ENCODE results near the gene OR10H1.
"Not testable (repeated sequence)": the region's sequence is repeated elsewhere in the genome, so short reads cannot be mapped to it uniquely, and the experiment has no call there.

OR10H1 gene
- 0 reads per million in 3 donors for total RNA-seq

- no peak for DNase-seq
- Histone ChIP-seq H3K4me1 (ENCODE audit: control insufficient read depth, insufficient read depth, low read length, poor library complexity, severe bottlenecking) (no peaks in the 10 kb centered on the region), H3K9me3 (ENCODE audit: control insufficient read depth, low read length) (no peaks in the 10 kb centered on the region), H3K4me3 (ENCODE audit: insufficient read depth, low read depth, low read length, poor library complexity, severe bottlenecking) (no peak within 1 kb of the TSS), H3K27me3 (replicated peaks; ENCODE audit: control insufficient read depth, insufficient read depth, low read length, poor library complexity, severe bottlenecking) (no peaks in the 10 kb centered on the region), H3K27ac (ENCODE audit: insufficient read depth, low read length, poor library complexity, severe bottlenecking) (no peak within 1 kb of the TSS), H3K36me3 (ENCODE audit: control insufficient read depth, insufficient read depth, low read length) (no peaks in the 10 kb centered on the region)
These were observed at the start of gene OR10H1 for GRCh38 chr19:15815306-15815705. OR10H1 (minus strand) TSS chr19:15815664; CDS start chr19:15808037, 7,627 bp downstream.

- Histone ChIP-seq H3K27me3 (replicated peaks; ENCODE audit: control insufficient read depth, insufficient read depth, low read length, poor library complexity, severe bottlenecking) (peaks cover 3% of the 10 kb centered on the region), H3K4me1 (ENCODE audit: control insufficient read depth, insufficient read depth, low read length, poor library complexity, severe bottlenecking) (no peaks in the 10 kb centered on the region), H3K9me3 (ENCODE audit: control insufficient read depth, low read length) (no peaks in the 10 kb centered on the region), H3K27ac (ENCODE audit: insufficient read depth, low read length, poor library complexity, severe bottlenecking) (no peak overlapping the region), H3K36me3 (ENCODE audit: control insufficient read depth, insufficient read depth, low read length) (no peaks in the 10 kb centered on the region), H3K4me3 (ENCODE audit: insufficient read depth, low read depth, low read length, poor library complexity, severe bottlenecking) (no peak overlapping the region)
- no peak for DNase-seq
These were observed 49.4 kb upstream of the OR10H1 start for GRCh38 chr19:15864824-15865223.

GRCh38 chr19:15863272-15863671 is 47.8 kb upstream of the OR10H1 start:
- no peaks in the 10 kb centered on the region for H3K4me1 ChIP-seq (ENCODE audit: control insufficient read depth, insufficient read depth, low read length, poor library complexity, severe bottlenecking)
- no peak overlapping the region for H3K27ac ChIP-seq (ENCODE audit: insufficient read depth, low read length, poor library complexity, severe bottlenecking)
- no peak overlapping the region for H3K4me3 ChIP-seq (ENCODE audit: insufficient read depth, low read depth, low read length, poor library complexity, severe bottlenecking)
- no peaks in the 10 kb centered on the region for H3K36me3 ChIP-seq (ENCODE audit: control insufficient read depth, insufficient read depth, low read length)
- H3K9me3 ChIP-seq (ENCODE audit: control insufficient read depth, low read length) = no peaks in the 10 kb centered on the region
- no peak for DNase-seq
- H3K27me3 ChIP-seq (replicated peaks; ENCODE audit: control insufficient read depth, insufficient read depth, low read length, poor library complexity, severe bottlenecking) = peaks cover 3% of the 10 kb centered on the region

- DNase-seq = no peak
- Histone ChIP-seq H3K27ac (ENCODE audit: insufficient read depth, low read length, poor library complexity, severe bottlenecking) (no peak overlapping the region), H3K4me3 (ENCODE audit: insufficient read depth, low read depth, low read length, poor library complexity, severe bottlenecking) (no peak overlapping the region), H3K27me3 (replicated peaks; ENCODE audit: control insufficient read depth, insufficient read depth, low read length, poor library complexity, severe bottlenecking) (peaks cover 3% of the 10 kb centered on the region), H3K9me3 (ENCODE audit: control insufficient read depth, low read length) (no peaks in the 10 kb centered on the region), H3K4me1 (ENCODE audit: control insufficient read depth, insufficient read depth, low read length, poor library complexity, severe bottlenecking) (no peaks in the 10 kb centered on the region), H3K36me3 (ENCODE audit: control insufficient read depth, insufficient read depth, low read length) (no peaks in the 10 kb centered on the region)
These were observed 47.0 kb upstream of the OR10H1 start for GRCh38 chr19:15862444-15862843.

- H3K36me3 ChIP-seq (ENCODE audit: control insufficient read depth, insufficient read depth, low read length) = no peaks in the 10 kb centered on the region
- peaks cover 3% of the 10 kb centered on the region for H3K27me3 ChIP-seq (replicated peaks; ENCODE audit: control insufficient read depth, insufficient read depth, low read length, poor library complexity, severe bottlenecking)
- no peak for DNase-seq
- no peak overlapping the region for H3K4me3 ChIP-seq (ENCODE audit: insufficient read depth, low read depth, low read length, poor library complexity, severe bottlenecking)
- no peaks in the 10 kb centered on the region for H3K4me1 ChIP-seq (ENCODE audit: control insufficient read depth, insufficient read depth, low read length, poor library complexity, severe bottlenecking)
- no peak overlapping the region for H3K27ac ChIP-seq (ENCODE audit: insufficient read depth, low read length, poor library complexity, severe bottlenecking)
- no peaks in the 10 kb centered on the region for H3K9me3 ChIP-seq (ENCODE audit: control insufficient read depth, low read length)
These were observed 45.1 kb upstream of the OR10H1 start for GRCh38 chr19:15860522-15860921.

GRCh38 chr19:15859187-15859586 is 43.7 kb upstream of the OR10H1 start:
- H3K4me3 ChIP-seq (ENCODE audit: insufficient read depth, low read depth, low read length, poor library complexity, severe bottlenecking) = no peak overlapping the region
- peaks cover 3% of the 10 kb centered on the region for H3K27me3 ChIP-seq (replicated peaks; ENCODE audit: control insufficient read depth, insufficient read depth, low read length, poor library complexity, severe bottlenecking)
- H3K27ac ChIP-seq (ENCODE audit: insufficient read depth, low read length, poor library complexity, severe bottlenecking) = no peak overlapping the region
- no peaks in the 10 kb centered on the region for H3K9me3 ChIP-seq (ENCODE audit: control insufficient read depth, low read length)
- H3K4me1 ChIP-seq (ENCODE audit: control insufficient read depth, insufficient read depth, low read length, poor library complexity, severe bottlenecking) = no peaks in the 10 kb centered on the region
- H3K36me3 ChIP-seq (ENCODE audit: control insufficient read depth, insufficient read depth, low read length) = no peaks in the 10 kb centered on the region
- DNase-seq = no peak

GRCh38 chr19:15850385-15850784 is 34.9 kb upstream of the OR10H1 start:
- H3K4me3 ChIP-seq (ENCODE audit: insufficient read depth, low read depth, low read length, poor library complexity, severe bottlenecking) = no peak overlapping the region
- H3K27ac ChIP-seq (ENCODE audit: insufficient read depth, low read length, poor library complexity, severe bottlenecking) = no peak overlapping the region
- DNase-seq = no peak
- no peaks in the 10 kb centered on the region for H3K27me3 ChIP-seq (replicated peaks; ENCODE audit: control insufficient read depth, insufficient read depth, low read length, poor library complexity, severe bottlenecking)
- H3K9me3 ChIP-seq (ENCODE audit: control insufficient read depth, low read length) = no peaks in the 10 kb centered on the region
- peaks cover 9% of the 10 kb centered on the region for H3K4me1 ChIP-seq (ENCODE audit: control insufficient read depth, insufficient read depth, low read length, poor library complexity, severe bottlenecking)
- H3K36me3 ChIP-seq (ENCODE audit: control insufficient read depth, insufficient read depth, low read length) = no peaks in the 10 kb centered on the region

GRCh38 chr19:15846923-15847322 is 31.5 kb upstream of the OR10H1 start:
- Histone ChIP-seq H3K36me3 (ENCODE audit: control insufficient read depth, insufficient read depth, low read length) (no peaks in the 10 kb centered on the region), H3K4me3 (ENCODE audit: insufficient read depth, low read depth, low read length, poor library complexity, severe bottlenecking) (no peak overlapping the region), H3K27me3 (replicated peaks; ENCODE audit: control insufficient read depth, insufficient read depth, low read length, poor library complexity, severe bottlenecking) (no peaks in the 10 kb centered on the region), H3K27ac (ENCODE audit: insufficient read depth, low read length, poor library complexity, severe bottlenecking) (no peak overlapping the region), H3K9me3 (ENCODE audit: control insufficient read depth, low read length) (no peaks in the 10 kb centered on the region), H3K4me1 (ENCODE audit: control insufficient read depth, insufficient read depth, low read length, poor library complexity, severe bottlenecking) (peaks cover 27% of the 10 kb centered on the region)
- no peak for DNase-seq

GRCh38 chr19:15843894-15844222 is 28.4 kb upstream of the OR10H1 start:
- H3K27me3 ChIP-seq (replicated peaks; ENCODE audit: control insufficient read depth, insufficient read depth, low read length, poor library complexity, severe bottlenecking); DNase-seq; H3K27ac ChIP-seq (ENCODE audit: insufficient read depth, low read length, poor library complexity, severe bottlenecking); H3K9me3 ChIP-seq (ENCODE audit: control insufficient read depth, low read length); H3K36me3 ChIP-seq (ENCODE audit: control insufficient read depth, insufficient read depth, low read length); H3K4me3 ChIP-seq (ENCODE audit: insufficient read depth, low read depth, low read length, poor library complexity, severe bottlenecking): not testable (repeated sequence)
- peaks cover 27% of the 10 kb centered on the region for H3K4me1 ChIP-seq (ENCODE audit: control insufficient read depth, insufficient read depth, low read length, poor library complexity, severe bottlenecking)

GRCh38 chr19:15843203-15843893 is 27.9 kb upstream of the OR10H1 start:
- H3K4me1 ChIP-seq (ENCODE audit: control insufficient read depth, insufficient read depth, low read length, poor library complexity, severe bottlenecking) = peaks cover 27% of the 10 kb centered on the region
- H3K36me3 ChIP-seq (ENCODE audit: control insufficient read depth, insufficient read depth, low read length) = no peaks in the 10 kb centered on the region
- no peaks in the 10 kb centered on the region for H3K9me3 ChIP-seq (ENCODE audit: control insufficient read depth, low read length)
- no peak for DNase-seq
- H3K27ac ChIP-seq (ENCODE audit: insufficient read depth, low read length, poor library complexity, severe bottlenecking) = no peak overlapping the region
- no peak overlapping the region for H3K4me3 ChIP-seq (ENCODE audit: insufficient read depth, low read depth, low read length, poor library complexity, severe bottlenecking)
- H3K27me3 ChIP-seq (replicated peaks; ENCODE audit: control insufficient read depth, insufficient read depth, low read length, poor library complexity, severe bottlenecking) = no peaks in the 10 kb centered on the region
